ENCODE data around the gene CA11. TPM values are rescaled to one million over a fixed set of nuclear protein-coding genes. Genes with fewer than 3 reads are reported as not detected.

Gene CA11
- total RNA-seq, 1 donor from 2014 or later = 3.7 TPM

- Histone ChIP-seq H3K36me3 (ENCODE audit: control insufficient read depth in 3 of 3, insufficient read depth in 3 of 3, low read length in 3 of 3) (peaks cover 3 to 8% (median 3%) of the 10 kb centered on the region in 3 donors), H3K4me3 (ENCODE audit: low read length in 3 of 3) (peak overlapping the region; percentile 59 to 78 (median 78)), H3K9me3 (ENCODE audit: control insufficient read depth in 3 of 3, low read length in 3 of 3) (no peaks in the 10 kb centered on the region), H3K4me1 (ENCODE audit: control insufficient read depth in 3 of 3, insufficient read depth in 3 of 3, low read length in 3 of 3) (peaks cover 30 to 33% (median 31%) of the 10 kb centered on the region in 3 donors), H3K27ac (ENCODE audit: low read depth, low read length) (peak overlapping the region; percentile 74), H3K27me3 (ENCODE audit: control insufficient read depth in 3 of 3, insufficient read depth in 3 of 3, low read length in 3 of 3) (no peaks in the 10 kb centered on the region), H3K9ac (ENCODE audit: low read depth in 1 of 3, low read length in 3 of 3) (peak overlapping the region; percentile 33 to 89 (median 81))
Measured at GRCh38 chr19:48624791-48625723, 20.9 kb downstream of the CA11 start.

DNA sequence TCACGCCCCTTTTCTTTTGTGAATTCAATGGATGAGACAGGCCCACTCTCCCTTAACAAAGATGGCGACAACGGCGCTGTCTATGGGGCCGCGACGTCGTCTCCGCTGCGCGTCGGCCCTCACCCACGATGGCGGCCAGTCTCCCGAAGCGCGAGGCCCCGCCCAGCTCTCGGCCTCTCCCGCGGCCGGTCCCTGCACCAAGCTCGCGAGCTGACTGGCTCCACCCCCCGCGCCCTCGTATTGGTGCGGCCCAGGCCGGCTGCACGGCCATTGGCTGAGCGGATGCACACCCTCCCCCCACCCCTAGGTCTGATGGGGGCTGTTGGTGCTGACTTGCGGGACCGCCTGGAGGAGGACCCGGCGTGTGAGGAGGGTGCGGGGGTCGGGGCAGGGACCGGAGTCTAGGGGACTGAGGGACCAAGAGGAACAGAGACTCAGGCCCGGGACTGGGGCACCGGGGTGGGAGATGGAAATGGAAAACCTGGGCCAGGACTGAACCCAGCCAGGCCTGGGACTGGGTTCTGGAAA, 21.9 kb downstream of the CA11 start:
- H3K4me1 ChIP-seq (ENCODE audit: control insufficient read depth in 3 of 3, insufficient read depth in 3 of 3, low read length in 3 of 3) = peaks cover 28 to 34% (median 32%) of the 10 kb centered on the region in 3 donors
- H3K27ac ChIP-seq (ENCODE audit: low read depth, low read length) = peak overlapping the region; percentile 74
- H3K27me3 ChIP-seq (ENCODE audit: control insufficient read depth in 3 of 3, insufficient read depth in 3 of 3, low read length in 3 of 3) = no peaks in the 10 kb centered on the region
- H3K4me3 ChIP-seq (ENCODE audit: low read length in 3 of 3) = peak overlapping the region; percentile 72 to 78 (median 78)
- no peaks in the 10 kb centered on the region for H3K9me3 ChIP-seq (ENCODE audit: control insufficient read depth in 3 of 3, low read length in 3 of 3)
- H3K36me3 ChIP-seq (ENCODE audit: control insufficient read depth in 3 of 3, insufficient read depth in 3 of 3, low read length in 3 of 3) = peaks cover 0 to 3% (median 2%) of the 10 kb centered on the region in 3 donors
- peak overlapping the region; percentile 66 to 89 (median 81) for H3K9ac ChIP-seq (ENCODE audit: low read depth in 1 of 3, low read length in 3 of 3)

GRCh38 chr19:48623556-48624066, 22.4 kb downstream of the CA11 start:
- Histone ChIP-seq H3K4me3 (ENCODE audit: low read length in 3 of 3) (peak overlapping the region; percentile 69 to 72 (median 69)), H3K4me1 (ENCODE audit: control insufficient read depth in 3 of 3, insufficient read depth in 3 of 3, low read length in 3 of 3) (peaks cover 28 to 35% (median 34%) of the 10 kb centered on the region in 3 donors), H3K36me3 (ENCODE audit: control insufficient read depth in 3 of 3, insufficient read depth in 3 of 3, low read length in 3 of 3) (peaks cover 0 to 3% (median 2%) of the 10 kb centered on the region in 3 donors)

DNA sequence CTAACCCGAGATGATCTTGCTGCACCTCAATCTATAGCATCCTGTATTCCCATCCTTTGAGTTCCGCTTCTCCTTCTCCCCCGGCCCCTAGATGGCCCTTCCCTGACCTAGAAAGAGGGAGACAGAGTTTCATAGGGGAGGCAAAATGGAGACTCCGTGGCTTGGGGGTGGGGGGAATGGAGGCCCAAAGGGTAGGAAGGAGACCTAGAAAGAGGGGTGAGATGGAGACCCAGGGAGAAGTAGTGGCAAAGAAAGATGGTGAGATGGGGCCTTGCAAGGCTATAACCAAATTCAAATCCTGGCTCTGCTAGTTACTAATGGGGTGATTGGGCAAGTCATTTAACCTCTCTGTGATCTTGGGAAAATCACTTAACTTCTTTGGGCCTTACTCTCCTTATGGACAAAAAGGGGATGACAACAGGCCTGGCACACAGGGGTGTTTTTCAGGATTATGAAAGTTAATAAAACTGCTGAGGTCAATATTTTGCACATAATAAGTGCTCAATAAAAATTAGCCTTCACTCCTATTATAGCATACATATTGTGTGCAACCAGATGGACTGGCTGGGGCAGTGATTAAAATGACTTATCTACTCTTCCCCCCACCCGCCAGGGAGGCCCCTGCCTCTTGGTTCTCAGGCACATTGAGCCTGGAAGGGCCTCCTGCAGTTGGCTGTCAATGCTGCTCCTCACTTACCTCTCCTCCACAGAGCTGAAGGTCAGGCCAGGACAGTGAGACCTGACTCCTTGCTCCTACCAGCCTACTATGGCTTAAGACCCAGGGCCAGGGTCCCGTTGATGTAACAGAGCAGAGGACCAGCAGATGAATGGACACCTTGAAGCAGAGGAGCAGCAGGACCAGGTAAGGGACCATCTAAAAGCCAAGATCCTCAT, 26.0 kb downstream of the CA11 start:
- peaks cover 24 to 29% (median 28%) of the 10 kb centered on the region in 3 donors for H3K36me3 ChIP-seq (ENCODE audit: control insufficient read depth in 3 of 3, insufficient read depth in 3 of 3, low read length in 3 of 3)
- H3K27ac ChIP-seq (ENCODE audit: low read depth, low read length) = peak overlapping the region; percentile 87
- H3K4me1 ChIP-seq (ENCODE audit: control insufficient read depth in 3 of 3, insufficient read depth in 3 of 3, low read length in 3 of 3) = peaks cover 44 to 63% (median 49%) of the 10 kb centered on the region in 3 donors
- H3K4me3 ChIP-seq (ENCODE audit: low read length in 3 of 3) = peak overlapping the region; percentile 91 to 97 (median 95)
- H3K9ac ChIP-seq (ENCODE audit: low read depth in 1 of 3, low read length in 3 of 3) = peak overlapping the region; percentile 86 to 94 (median 89)
- no peaks in the 10 kb centered on the region for H3K27me3 ChIP-seq (ENCODE audit: control insufficient read depth in 3 of 3, insufficient read depth in 3 of 3, low read length in 3 of 3)
- no peaks in the 10 kb centered on the region for H3K9me3 ChIP-seq (ENCODE audit: control insufficient read depth in 3 of 3, low read length in 3 of 3)

More at GRCh38 chr19:48623556-48624066, 22.4 kb downstream of the CA11 start:
- no peaks in the 10 kb centered on the region for H3K27me3 ChIP-seq (ENCODE audit: control insufficient read depth in 3 of 3, insufficient read depth in 3 of 3, low read length in 3 of 3)
- peak overlapping the region; percentile 66 to 75 (median 70) for H3K9ac ChIP-seq (ENCODE audit: low read depth in 1 of 3, low read length in 3 of 3)
- H3K27ac ChIP-seq (ENCODE audit: low read depth, low read length) = peak overlapping the region; percentile 71
- no peaks in the 10 kb centered on the region for H3K9me3 ChIP-seq (ENCODE audit: control insufficient read depth in 3 of 3, low read length in 3 of 3)

- H3K27ac ChIP-seq (ENCODE audit: low read depth, low read length) = peak within 1 kb of the TSS; percentile 87
- H3K9ac ChIP-seq (ENCODE audit: low read depth in 1 of 3, low read length in 3 of 3) = peak within 1 kb of the TSS; percentile 92 to 97 (median 94)
- H3K4me3 ChIP-seq (ENCODE audit: low read length in 3 of 3) = peak within 1 kb of the TSS; percentile 91 to 97 (median 95)
- H3K27me3 ChIP-seq (ENCODE audit: control insufficient read depth in 3 of 3, insufficient read depth in 3 of 3, low read length in 3 of 3) = no peaks in the 10 kb centered on the region
- H3K4me1 ChIP-seq (ENCODE audit: control insufficient read depth in 3 of 3, insufficient read depth in 3 of 3, low read length in 3 of 3) = peaks cover 41 to 63% (median 51%) of the 10 kb centered on the region in 3 donors
- H3K9me3 ChIP-seq (ENCODE audit: control insufficient read depth in 3 of 3, low read length in 3 of 3) = no peaks in the 10 kb centered on the region
- peaks cover 24 to 31% (median 30%) of the 10 kb centered on the region in 3 donors for H3K36me3 ChIP-seq (ENCODE audit: control insufficient read depth in 3 of 3, insufficient read depth in 3 of 3, low read length in 3 of 3)
Measured at GRCh38 chr19:48618916-48619691, 26.9 kb downstream of the CA11 start, which contains the start of the genes RPL18 and SPHK2. Gene RPL18, minus strand, starts transcription at chr19:48619178. Its CDS starts 35 bp downstream, at chr19:48619143. Gene SPHK2, plus strand, starts transcription at chr19:48619506. Its CDS starts 1,009 bp downstream, at chr19:48620515.

DNA sequence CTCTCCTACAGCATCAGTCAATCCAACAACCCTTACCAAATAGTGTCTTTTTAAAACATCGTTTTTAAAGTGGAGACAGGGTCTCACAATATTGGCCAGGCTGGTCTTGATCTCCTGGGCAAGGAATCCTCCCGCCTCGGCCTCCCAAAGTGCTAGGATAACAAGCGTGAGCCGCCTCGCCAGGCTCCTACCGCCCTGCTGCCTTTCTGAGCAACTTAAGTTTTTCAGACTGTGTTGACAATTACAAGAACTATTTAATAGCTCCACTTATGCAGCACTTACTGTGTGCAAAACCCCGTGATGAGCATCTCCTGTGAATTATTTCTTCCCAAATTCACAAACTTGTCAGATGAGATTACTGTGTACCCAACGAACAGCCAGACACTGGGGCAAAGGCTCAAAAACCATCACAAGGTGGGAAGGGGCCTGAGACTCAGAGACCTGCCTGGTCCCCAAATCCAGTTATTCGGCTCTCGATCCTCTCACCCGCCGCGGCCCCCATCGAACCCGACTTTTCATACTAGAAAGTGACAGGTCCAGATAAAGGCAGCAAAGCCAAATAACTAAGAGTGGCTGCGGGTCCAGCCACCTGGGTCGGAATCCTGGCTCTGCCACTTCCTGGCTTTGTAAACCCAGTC, 27.6 kb downstream of the CA11 start:
- Histone ChIP-seq H3K36me3 (ENCODE audit: control insufficient read depth in 3 of 3, insufficient read depth in 3 of 3, low read length in 3 of 3) (peaks cover 24 to 31% (median 30%) of the 10 kb centered on the region in 3 donors), H3K4me1 (ENCODE audit: control insufficient read depth in 3 of 3, insufficient read depth in 3 of 3, low read length in 3 of 3) (peaks cover 43 to 65% (median 53%) of the 10 kb centered on the region in 3 donors)

GRCh38 chr19:48617146-48617937, 28.6 kb downstream of the CA11 start:
- Histone ChIP-seq H3K4me1 (ENCODE audit: control insufficient read depth in 3 of 3, insufficient read depth in 3 of 3, low read length in 3 of 3) (peaks cover 47 to 71% (median 60%) of the 10 kb centered on the region in 3 donors), H3K9me3 (ENCODE audit: control insufficient read depth in 3 of 3, low read length in 3 of 3) (no peaks in the 10 kb centered on the region), H3K9ac (ENCODE audit: low read depth in 1 of 3, low read length in 3 of 3) (peak overlapping the region; percentile 84 to 97 (median 92)), H3K4me3 (ENCODE audit: low read length in 3 of 3) (peak overlapping the region; percentile 90 to 97 (median 95)), H3K27ac (ENCODE audit: low read depth, low read length) (no peak overlapping the region), H3K36me3 (ENCODE audit: control insufficient read depth in 3 of 3, insufficient read depth in 3 of 3, low read length in 3 of 3) (peaks cover 24 to 31% (median 30%) of the 10 kb centered on the region in 3 donors), H3K27me3 (ENCODE audit: control insufficient read depth in 3 of 3, insufficient read depth in 3 of 3, low read length in 3 of 3) (no peaks in the 10 kb centered on the region)

More for the DNA sequence above, 27.6 kb downstream of the CA11 start:
- no peaks in the 10 kb centered on the region for H3K9me3 ChIP-seq (ENCODE audit: control insufficient read depth in 3 of 3, low read length in 3 of 3)
- no peaks in the 10 kb centered on the region for H3K27me3 ChIP-seq (ENCODE audit: control insufficient read depth in 3 of 3, insufficient read depth in 3 of 3, low read length in 3 of 3)
- H3K9ac ChIP-seq (ENCODE audit: low read depth in 1 of 3, low read length in 3 of 3) = peak overlapping the region; percentile 84 to 97 (median 92)
- peak overlapping the region; percentile 90 to 97 (median 95) for H3K4me3 ChIP-seq (ENCODE audit: low read length in 3 of 3)
- H3K27ac ChIP-seq (ENCODE audit: low read depth, low read length) = peak overlapping the region; percentile 80

Data from skeletal muscle tissue (tissue), 4 donors.